ENCODE data around the gene MTUS2.

Gene MTUS2

GRCh38 chr13:29513002-29513980 is 693.2 kb downstream of the MTUS2 start:
- no peak for TF ChIP-seq CTCF (IDR thresholded peaks at IDR 0.05)
- TF ChIP-seq ZFX (IDR thresholded peaks at IDR 0.05; ENCODE audit: borderline replicate concordance): no peak
- no peak overlapping the region for H3K27ac ChIP-seq

GRCh38 chr13:29513981-29514719 is 694.0 kb downstream of the MTUS2 start:
- no peak overlapping the region for H3K27ac ChIP-seq
- no peak for TF ChIP-seq ZFX (IDR thresholded peaks at IDR 0.05; ENCODE audit: borderline replicate concordance)
- TF ChIP-seq CTCF (IDR thresholded peaks at IDR 0.05): no peak

GRCh38 chr13:29514720-29515310 is 694.7 kb downstream of the MTUS2 start:
- TF ChIP-seq CTCF (IDR thresholded peaks at IDR 0.05) (no peak), ZFX (IDR thresholded peaks at IDR 0.05; ENCODE audit: borderline replicate concordance) (no peak)
- H3K27ac ChIP-seq: no peak overlapping the region

- TF ChIP-seq ZFX (IDR thresholded peaks at IDR 0.05; ENCODE audit: borderline replicate concordance) (no peak), CTCF (IDR thresholded peaks at IDR 0.05) (no peak)
- H3K27ac ChIP-seq: no peak overlapping the region
Measured at GRCh38 chr13:29515372-29515771, 695.2 kb downstream of the MTUS2 start.

GRCh38 chr13:29516012-29516411 is 695.9 kb downstream of the MTUS2 start:
- no peak overlapping the region for H3K27ac ChIP-seq
- TF ChIP-seq ZFX (IDR thresholded peaks at IDR 0.05; ENCODE audit: borderline replicate concordance) (no peak), CTCF (IDR thresholded peaks at IDR 0.05) (no peak)

GRCh38 chr13:29516880-29517279 is 696.7 kb downstream of the MTUS2 start:
- TF ChIP-seq ZFX (IDR thresholded peaks at IDR 0.05; ENCODE audit: borderline replicate concordance) (no peak), CTCF (IDR thresholded peaks at IDR 0.05) (no peak)
- H3K27ac ChIP-seq: no peak overlapping the region

All from 22Rv1 (cell line).